Ovary (tissue), 9 donors: ENCODE data around the gene HSPA14. TPM values are rescaled to one million over a fixed set of nuclear protein-coding genes. Genes with fewer than 3 reads are reported as not detected.
"Not testable (repeated sequence)": the region's sequence is repeated elsewhere in the genome, so short reads cannot be mapped to it uniquely, and the experiment has no call there.

ENCODE experiments used
- DNase-seq, 5 donors: peaks; one replicate each; pipeline ENCODE4 v3.0.0-alpha.2; 2019 to 2020
- H3K27ac ChIP-seq, 2 donors: fragments of 200-600 bp; one replicate each; pipeline versions ENCODE4 v1.5.1 to v1.8.0; 2019 to 2022
- H3K27me3 ChIP-seq: fragments of 200-600 bp; one replicate; pipeline ENCODE4 v1.8.0; 2022
- H3K36me3 ChIP-seq: fragments of 200-600 bp; sonication (generic); one replicate; pipeline ENCODE4 v1.5.1; 2019
- H3K4me1 ChIP-seq: one replicate; pipeline ENCODE4 v1.8.1; 2013; ENCODE audit warnings: mild to moderate bottlenecking, moderate library complexity; ENCODE audit not compliant: insufficient read depth
- H3K4me3 ChIP-seq: fragments of 200-600 bp; sonication (generic); one replicate; pipeline ENCODE4 v1.5.1; 2017
- H3K9me3 ChIP-seq, 2 donors: fragments of 200-600 bp in 1 of 2; sonication (generic) in 1 of 2; one replicate each; pipeline versions ENCODE4 v1.5.1 to v1.8.1; 2013 to 2019; ENCODE audit warnings: mild to moderate bottlenecking in 1 of 2, moderate library complexity in 1 of 2
- EP300 ChIP-seq: sonication (generic); formaldehyde crosslinking; IDR thresholded peaks from one replicate; pipeline ENCODE4 v1.6.1; 2017; ENCODE audit warnings: antibody characterized with exemption
- POLR2A ChIP-seq: fragments of 450-650 bp; IDR thresholded peaks from one replicate; pipeline ENCODE4 v1.6.1; 2017; ENCODE audit warnings: antibody characterized with exemption, mild to moderate bottlenecking, moderate library complexity
- WGBS, 3 donors: extraction: QIAGEN DNeasy Blood & Tissue Kit in 1 of 3; methylation state at CpG; one replicate each; pipeline versions ENCODE4 v1.1.5 to v1.1.7; 2013 to 2017; 5-methylcytosine and 5-hydroxymethylcytosine counted together
- intact Hi-C, 4 donors: fragments of 100-400 bp; cut with DNase I; formaldehyde crosslinking; loops; one replicate each; pipeline versions ENCODE4 v1.11.0 to v1.15.1; 2022 to 2023
- polyA plus RNA-seq, 2 donors: library from polyadenylated mRNA; stranded (reverse); fragments of 200-250 nt in 1 of 2; fragments of 350-450 nt in 1 of 2; fragmentation: Illumina TruSeq in 1 of 2; extraction: RNeasy Lipid Tissue Mini Kit (QIAGEN cat#74804) in 1 of 2; gene quantifications; one replicate each; pipeline ENCODE4 v1.2.3, GENCODE V29; 2013 to 2014
- total RNA-seq, 7 donors: library from RNA; depleted of rRNA in 2 of 7; stranded (reverse); fragments of >200 nt in 2 of 7; fragmentation: NEBNext Ultra II Directional in 3 of 7; extraction: Animal tissue kit (Norgen Biotek cat#: 25700) in 3 of 7; gene quantifications; one replicate each; pipeline versions ENCODE4 v1.1.0 to v1.2.4, GENCODE V29; 2016 to 2023
- TF ChIP-seq, protein P1 (sequence below), 3 donors: fragments of 450-650 bp in 2 of 3; fragments of 200-600 bp in 1 of 3; IDR thresholded peaks; one replicate each; pipeline versions ENCODE4 v1.5.1 to v1.8.0; 2016 to 2022; ENCODE audit warnings: antibody characterized with exemption in 3 of 3, mild to moderate bottlenecking in 1 of 3
- donor health status: DM: no; HTN: no; CAD: no; lungs with moderate emphysema.
- donor health status: DM: no; HTN: no; CAD: no.
- donor health status: Bipolar disorder and iron deficiency.
- donor health status: DM: yes; HTN: yes; CAD: no.
- donor health status: DM: no; HTN: no; CAD: no.
- donor health status: DM: yes; HTN: yes; CAD: no.

HSPA14 gene
- total and polyA plus RNA-seq, 9 donors: 7.5 to 13.6 (median 9.0) TPM

DNA sequence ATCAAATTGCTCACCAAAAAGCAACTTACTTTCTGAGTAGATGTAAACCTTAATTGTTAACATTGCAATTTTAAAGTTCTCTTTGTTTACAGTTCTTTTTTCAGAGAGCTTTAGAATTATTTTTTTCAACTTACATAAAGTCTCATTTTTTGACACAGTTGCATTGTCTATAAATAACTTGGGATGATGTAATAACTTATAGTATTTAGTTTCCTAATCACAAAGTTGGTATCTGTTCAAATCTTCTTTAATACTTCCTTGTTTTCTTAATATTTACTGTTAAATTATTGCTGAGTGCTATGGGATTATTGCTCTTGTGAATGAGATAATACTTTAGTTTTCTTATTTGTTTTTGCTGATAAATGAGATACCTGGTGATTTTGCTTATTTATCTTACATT lies 21.7 kb downstream of the HSPA14 start:
- TF ChIP-seq, protein P1, sequence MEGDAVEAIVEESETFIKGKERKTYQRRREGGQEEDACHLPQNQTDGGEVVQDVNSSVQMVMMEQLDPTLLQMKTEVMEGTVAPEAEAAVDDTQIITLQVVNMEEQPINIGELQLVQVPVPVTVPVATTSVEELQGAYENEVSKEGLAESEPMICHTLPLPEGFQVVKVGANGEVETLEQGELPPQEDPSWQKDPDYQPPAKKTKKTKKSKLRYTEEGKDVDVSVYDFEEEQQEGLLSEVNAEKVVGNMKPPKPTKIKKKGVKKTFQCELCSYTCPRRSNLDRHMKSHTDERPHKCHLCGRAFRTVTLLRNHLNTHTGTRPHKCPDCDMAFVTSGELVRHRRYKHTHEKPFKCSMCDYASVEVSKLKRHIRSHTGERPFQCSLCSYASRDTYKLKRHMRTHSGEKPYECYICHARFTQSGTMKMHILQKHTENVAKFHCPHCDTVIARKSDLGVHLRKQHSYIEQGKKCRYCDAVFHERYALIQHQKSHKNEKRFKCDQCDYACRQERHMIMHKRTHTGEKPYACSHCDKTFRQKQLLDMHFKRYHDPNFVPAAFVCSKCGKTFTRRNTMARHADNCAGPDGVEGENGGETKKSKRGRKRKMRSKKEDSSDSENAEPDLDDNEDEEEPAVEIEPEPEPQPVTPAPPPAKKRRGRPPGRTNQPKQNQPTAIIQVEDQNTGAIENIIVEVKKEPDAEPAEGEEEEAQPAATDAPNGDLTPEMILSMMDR (IDR thresholded peaks at IDR 0.05): no peak
- TF ChIP-seq EP300: no peak
- TF ChIP-seq POLR2A: no peak
- intact Hi-C loops: no loop called here
- H3K27ac ChIP-seq: no peak overlapping the region
- no peaks in the 10 kb centered on the region for H3K4me1 ChIP-seq
- no peaks in the 10 kb centered on the region for H3K36me3 ChIP-seq
- H3K4me3 ChIP-seq: no peak overlapping the region
- no peaks in the 10 kb centered on the region for H3K27me3 ChIP-seq
- no peaks in the 10 kb centered on the region for H3K9me3 ChIP-seq
- no peak for DNase-seq

- H3K4me3 ChIP-seq: no peak overlapping the region
- WGBS, 3 donors: 91 to 100% (median 100%) methylated on average over 1 of the region's 1 CpG
- H3K36me3 ChIP-seq: no peaks in the 10 kb centered on the region
- DNase-seq: no peak
- no peaks in the 10 kb centered on the region for H3K4me1 ChIP-seq
- TF ChIP-seq EP300 (no peak), POLR2A (no peak)
- TF ChIP-seq, protein P1 (IDR thresholded peaks at IDR 0.05): no peak
- intact Hi-C loops: no loop called here
- no peaks in the 10 kb centered on the region for H3K27me3 ChIP-seq
- H3K27ac ChIP-seq: no peak overlapping the region
- no peaks in the 10 kb centered on the region for H3K9me3 ChIP-seq
Measured at GRCh38 chr10:14860791-14861190, 22.7 kb downstream of the HSPA14 start.

DNA sequence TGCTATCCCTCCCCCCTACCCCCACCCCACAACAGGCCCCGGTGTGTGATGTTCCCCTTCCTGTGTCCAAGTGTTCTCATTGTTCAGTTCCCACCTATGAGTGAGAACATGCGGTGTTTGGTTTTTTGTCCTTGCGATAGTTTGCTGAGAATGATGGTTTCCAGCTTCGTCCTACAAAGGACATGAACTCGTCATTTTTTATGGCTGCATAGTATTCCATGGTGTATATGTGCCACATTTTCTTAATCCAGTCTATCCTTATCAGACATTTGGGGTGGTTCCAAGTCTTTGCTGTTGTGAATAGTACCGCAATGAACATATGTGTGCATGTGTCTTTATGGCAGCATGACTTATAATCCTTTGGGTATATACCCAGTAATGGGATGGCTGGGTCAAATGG lies 26.4 kb downstream of the HSPA14 start:
- H3K27me3 ChIP-seq, intact Hi-C loops, H3K36me3 ChIP-seq, H3K27ac ChIP-seq, H3K4me1 ChIP-seq, H3K4me3 ChIP-seq, H3K9me3 ChIP-seq, DNase-seq: not testable (repeated sequence)
- 97 to 98% (median 98%) methylated on average over 6 of the region's 6 CpGs for WGBS, 3 donors

- DNase-seq, H3K4me3 ChIP-seq, H3K27ac ChIP-seq, H3K4me1 ChIP-seq, H3K9me3 ChIP-seq, H3K27me3 ChIP-seq, H3K36me3 ChIP-seq, intact Hi-C loops: not testable (repeated sequence)
- WGBS, 3 donors: 96 to 100% (median 96%) methylated on average over 3 of the region's 3 CpGs
Measured at GRCh38 chr10:14864871-14865270, 26.8 kb downstream of the HSPA14 start.

GRCh38 chr10:14873090-14873760 lies 35.1 kb downstream of the HSPA14 start:
- intact Hi-C loops: no loop called here
- Histone ChIP-seq H3K27me3 (no peaks in the 10 kb centered on the region), H3K4me3 (no peak overlapping the region), H3K4me1 (no peaks in the 10 kb centered on the region), H3K9me3 (no peaks in the 10 kb centered on the region), H3K36me3 (no peaks in the 10 kb centered on the region), H3K27ac (no peak overlapping the region)
- no peak for TF ChIP-seq EP300
- no peak for TF ChIP-seq POLR2A
- TF ChIP-seq, protein P1 (IDR thresholded peaks at IDR 0.05): no peak
- DNase-seq: no peak
- 57 to 68% (median 65%) methylated on average over 2 of the region's 2 CpGs for WGBS, 3 donors
